ENCODE data around the gene PPP1R14B. TPM values are rescaled to one million over a fixed set of nuclear protein-coding genes. Genes with fewer than 3 reads are reported as not detected.

PPP1R14B gene
- total RNA-seq, 1 experiment from 2014 or later, result 1,496 TPM

- Histone ChIP-seq H3K4me1 (ENCODE audit: insufficient read depth, low read length) (peaks cover 8% of the 10 kb centered on the region; the same call in 1 of the 2 replicates), H3K4me3 (ENCODE audit: low read length) (no peak overlapping the region), H3K9me3 (ENCODE audit: low read length) (no peaks in the 10 kb centered on the region), H3K79me2 (ENCODE audit: low read length) (no peaks in the 10 kb centered on the region), H3K9ac (ENCODE audit: low read length) (no peak overlapping the region), H3K27me3 (ENCODE audit: low read length) (no peaks in the 10 kb centered on the region), H3F3A (ENCODE audit: low read length, unreplicated experiment) (no peaks in the 10 kb centered on the region), H2AFZ (ENCODE audit: low read length) (no peak overlapping the region), H3K4me2 (ENCODE audit: low read length) (no peak overlapping the region), H3K27ac (ENCODE audit: low read length) (no peak overlapping the region), H3K36me3 (ENCODE audit: low read depth, low read length) (peaks cover 42% of the 10 kb centered on the region), H3K9me2 (replicated peaks; ENCODE audit: low read length) (no peaks in the 10 kb centered on the region), H4K20me1 (ENCODE audit: low read length) (0 out of 2 replicates have a peak, but pooled peaks cover 3% of the 10 kb centered on the region)
- CTCF ChIA-PET, result interaction anchor here (1.0 kb wide), 1 partner anchor 93 kb away, joined by 4 read pairs; no protein-coding TSS in a partner anchor
- POLR2A ChIA-PET (ENCODE audit: unreplicated experiment), result no interaction called here
- no TSS peak for BruUV-seq (replicated peaks)
- ATAC-seq, result no peak
- intact Hi-C loops (cut with micrococcal nuclease), result no loop called here
- DNase-seq, result no peak
- TF ChIP-seq CTCF (conservative IDR thresholded peaks at IDR 0.05; ENCODE audit: low read depth, low read length) (no peak), EZH2phosphoT487 (IDR thresholded peaks at IDR 0.05; ENCODE audit: borderline replicate concordance, low read length) (no peak)
Observed at GRCh38 chr11:64262271-64263002, 15.7 kb upstream of the PPP1R14B start.

- H4K20me1 ChIP-seq (ENCODE audit: low read length), result 0 out of 2 replicates have a peak, but pooled peaks cover 3% of the 10 kb centered on the region
- H3K9me3 ChIP-seq (ENCODE audit: low read length), result no peaks in the 10 kb centered on the region
- ChIA-PET CTCF (interaction anchor here (1.0 kb wide), 1 partner anchor 94 kb away, joined by 4 read pairs; no protein-coding TSS in a partner anchor), POLR2A (ENCODE audit: unreplicated experiment) (no interaction called here)
- H3K9me2 ChIP-seq (replicated peaks; ENCODE audit: low read length), result no peaks in the 10 kb centered on the region
- no peak overlapping the region for H2AFZ ChIP-seq (ENCODE audit: low read length)
- peaks cover 44% of the 10 kb centered on the region for H3K36me3 ChIP-seq (ENCODE audit: low read depth, low read length)
- TF ChIP-seq EZH2phosphoT487 (IDR thresholded peaks at IDR 0.05; ENCODE audit: borderline replicate concordance, low read length) (no peak), EZH2 (IDR thresholded peaks at IDR 0.05; ENCODE audit: low read length, unreplicated experiment) (no peak), CTCF (conservative IDR thresholded peaks at IDR 0.05; ENCODE audit: low read depth, low read length) (no peak)
- no peak overlapping the region for H3K4me3 ChIP-seq (ENCODE audit: low read length)
- H3K4me2 ChIP-seq (ENCODE audit: low read length), result no peak overlapping the region
- H3K9ac ChIP-seq (ENCODE audit: low read length), result no peak overlapping the region
- intact Hi-C loops (cut with micrococcal nuclease), result no loop called here
- ATAC-seq (no peak), DNase-seq (no peak)
- no peaks in the 10 kb centered on the region for H3K27me3 ChIP-seq (ENCODE audit: low read length)
- H3F3A ChIP-seq (ENCODE audit: low read length, unreplicated experiment), result no peaks in the 10 kb centered on the region
- H3K79me2 ChIP-seq (ENCODE audit: low read length), result no peaks in the 10 kb centered on the region
- H3K27ac ChIP-seq (ENCODE audit: low read length), result no peak overlapping the region
- no TSS peak for BruUV-seq (replicated peaks)
- H3K4me1 ChIP-seq (ENCODE audit: insufficient read depth, low read length), result peaks cover 9% of the 10 kb centered on the region
Observed at GRCh38 chr11:64261556-64262080, 14.9 kb upstream of the PPP1R14B start.
